ENCODE results near the gene ACTRT2.

Gene ACTRT2

DNA sequence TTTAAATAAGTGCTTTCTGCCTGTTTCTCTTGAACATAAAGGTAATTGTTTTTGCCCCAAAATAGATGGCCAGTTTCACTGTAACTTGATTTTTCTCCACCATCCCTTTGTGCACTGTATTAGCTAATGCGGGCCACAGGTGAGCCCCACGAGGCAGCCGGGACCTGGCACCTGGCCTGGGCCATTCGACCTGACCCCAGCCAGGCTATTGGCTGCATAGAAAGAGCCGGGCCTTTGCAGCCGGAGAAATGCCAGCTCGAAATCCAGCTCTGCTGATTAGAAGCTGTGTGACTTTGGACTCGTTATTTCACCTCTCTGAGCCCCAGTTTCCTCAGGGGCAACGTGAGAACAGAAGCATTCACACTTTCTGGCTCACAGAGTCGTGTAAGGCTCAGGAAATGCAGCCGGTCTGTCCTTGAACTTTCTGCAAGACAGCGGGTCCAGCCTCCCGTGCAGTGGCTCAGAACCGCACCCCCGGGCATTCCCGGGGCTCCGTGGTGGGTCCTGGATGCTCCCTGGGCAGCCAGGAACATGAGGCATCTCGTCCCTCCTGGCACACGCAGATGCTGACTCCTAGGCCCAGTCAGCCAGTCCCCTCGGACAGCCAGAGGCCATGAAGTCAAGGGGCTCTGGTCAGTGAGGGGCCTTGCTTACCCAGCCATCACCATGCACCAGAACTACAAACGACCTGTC, 37.4 kb upstream of the ACTRT2 start:
- no peak for DNase-seq (ENCODE audit: low read depth in 2 of 2)

DNA sequence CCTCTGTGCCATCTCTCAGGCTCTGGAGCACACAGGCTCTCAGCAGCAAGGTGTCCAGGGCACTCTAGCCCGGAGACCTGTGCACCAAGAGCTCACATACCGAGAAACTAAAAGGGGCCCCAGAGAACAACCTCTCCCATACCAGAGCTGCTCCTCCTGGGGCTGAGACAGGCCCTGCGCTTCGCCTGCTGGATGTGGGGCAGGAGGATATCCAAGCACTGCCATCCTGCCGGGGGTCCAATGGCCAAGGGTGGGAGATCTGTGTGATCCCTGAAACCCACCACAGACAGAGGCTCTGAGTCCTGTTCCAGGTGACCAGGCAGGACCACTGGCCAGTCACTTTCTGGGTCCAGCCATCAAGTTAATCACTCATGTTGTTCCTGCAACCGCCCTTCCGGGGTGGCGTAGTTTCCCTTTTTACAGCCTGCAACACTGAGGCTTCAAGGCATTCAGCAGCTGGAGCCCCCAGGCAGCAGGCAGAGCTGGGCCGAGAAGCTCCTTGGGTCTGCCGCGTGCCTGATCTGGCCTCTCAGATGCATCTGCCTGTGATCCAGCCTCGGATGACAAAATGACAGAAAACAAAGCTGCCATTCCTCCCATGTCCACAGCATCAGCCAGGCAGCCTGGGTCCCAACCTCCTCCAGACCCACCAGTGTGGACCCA, 36.7 kb upstream of the ACTRT2 start:
- no peak for DNase-seq (ENCODE audit: low read depth in 2 of 2)

DNA sequence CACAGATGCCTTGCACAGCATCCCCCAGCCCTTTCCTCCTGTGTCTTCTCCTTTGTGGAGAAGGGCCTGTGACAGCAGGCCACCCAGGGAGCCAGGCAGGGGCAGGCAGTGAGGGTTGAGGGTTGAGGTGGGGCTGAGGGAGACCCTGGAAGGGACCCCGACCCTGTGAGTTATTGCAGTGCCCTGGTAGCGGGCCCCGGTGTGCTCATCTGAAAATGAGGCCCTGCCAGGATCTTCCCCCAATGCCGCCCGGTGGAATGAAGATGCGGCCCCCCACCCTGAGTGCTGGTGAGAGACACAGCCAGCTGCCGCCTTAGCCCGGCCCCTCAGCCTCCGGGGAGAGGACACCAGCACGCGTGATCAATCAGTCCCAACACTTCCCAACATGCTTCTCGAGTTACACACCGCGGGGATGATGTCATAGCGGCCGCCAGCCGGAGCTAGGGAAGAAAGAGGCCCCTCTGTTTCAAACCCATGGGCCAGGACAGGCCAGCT, 36.2 kb upstream of the ACTRT2 start:
- no peak for DNase-seq (ENCODE audit: low read depth in 2 of 2)

DNA sequence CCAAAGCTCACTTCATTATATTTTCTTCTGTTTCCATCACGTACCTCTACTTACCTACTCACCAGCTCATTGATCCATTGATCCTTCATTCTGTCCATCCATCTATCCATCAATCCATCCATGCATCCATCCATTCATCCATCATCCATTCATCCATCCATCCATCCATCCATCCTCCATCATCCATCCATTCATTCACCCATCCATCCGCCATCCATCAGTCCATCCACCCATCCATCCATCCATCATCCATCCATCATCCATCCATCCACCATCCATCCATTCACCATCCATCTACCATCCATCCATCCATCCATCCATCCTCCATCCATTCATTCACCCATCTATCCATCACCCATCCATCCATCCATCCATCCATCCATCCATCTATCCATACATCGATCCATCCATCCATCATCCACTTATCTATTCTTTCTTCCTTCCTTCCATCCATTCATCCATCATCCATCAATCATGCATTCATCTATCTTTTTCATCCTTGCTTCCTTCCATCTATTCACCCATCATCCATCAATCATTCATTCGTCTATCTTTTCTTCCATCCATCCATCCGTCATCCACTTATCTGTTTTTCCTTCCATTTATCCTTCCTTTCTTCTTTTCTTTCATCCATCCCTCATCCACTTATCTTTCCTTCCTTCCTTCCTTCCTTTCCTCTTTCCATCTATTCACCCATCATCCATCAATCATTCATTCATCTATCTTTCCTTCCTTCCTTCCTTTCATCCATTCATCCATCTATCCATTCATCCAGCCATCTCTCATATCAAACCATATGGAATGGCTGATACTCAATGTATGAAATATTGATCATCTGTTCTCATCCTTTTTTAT, 35.3 kb upstream of the ACTRT2 start:
- DNase-seq (ENCODE audit: low read depth in 2 of 2), result no peak

DNA sequence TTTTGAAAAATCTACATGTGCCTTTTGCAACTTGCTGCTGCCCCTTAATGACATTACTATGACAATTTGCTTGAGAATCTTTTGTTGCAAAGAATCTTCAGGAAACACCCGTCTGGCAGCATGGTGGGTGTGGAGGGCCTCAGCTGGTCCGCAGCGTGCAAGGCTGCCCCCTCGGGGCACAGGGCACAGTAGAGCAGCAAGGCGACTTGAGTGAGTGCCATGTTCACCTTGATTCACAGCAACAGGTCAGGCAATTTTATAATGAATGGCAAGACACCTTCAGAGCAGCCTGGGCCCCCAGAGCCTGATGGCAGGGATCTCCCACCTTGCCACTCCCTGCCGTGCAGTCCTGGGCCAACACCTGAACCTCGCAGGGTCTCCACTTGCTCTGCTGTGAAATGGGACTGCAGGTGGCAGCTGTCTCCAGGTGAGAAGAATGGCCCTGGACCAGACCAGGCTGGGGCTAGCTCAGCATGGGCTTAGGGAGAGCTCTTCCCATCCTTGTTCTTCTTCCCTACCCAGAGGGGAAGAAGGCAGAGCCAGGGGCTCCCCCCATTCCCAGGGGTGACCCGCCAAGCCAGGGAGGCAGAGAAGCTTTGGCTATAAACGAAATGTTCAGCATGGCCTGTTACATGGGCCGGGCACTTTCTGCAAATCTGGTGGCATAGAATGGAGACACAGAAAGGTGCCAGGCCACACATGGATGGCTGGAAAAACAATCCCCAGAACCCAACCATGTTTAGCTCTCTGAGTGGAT, 34.5 kb upstream of the ACTRT2 start:
- no peak for DNase-seq (ENCODE audit: low read depth in 2 of 2)

DNA sequence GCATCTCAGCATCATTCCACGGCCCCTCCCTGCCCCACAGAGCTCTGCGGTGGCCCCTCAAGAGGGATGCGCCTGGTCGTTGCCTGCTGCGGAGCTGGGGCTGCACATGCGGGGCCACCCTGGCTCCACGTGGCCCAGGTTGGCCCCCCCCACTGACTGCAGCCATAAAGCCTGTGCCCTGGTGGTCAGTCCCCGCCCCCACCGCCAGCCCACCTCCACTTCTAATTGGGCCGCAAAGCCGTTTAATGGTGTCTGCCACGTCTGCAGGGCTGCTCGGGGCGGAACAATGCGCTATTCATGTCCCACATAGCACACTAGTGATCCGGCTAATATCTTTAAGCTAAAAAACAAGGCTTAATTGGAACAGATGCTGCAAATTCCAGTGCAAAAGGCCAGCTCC, 33.5 kb upstream of the ACTRT2 start:
- no peak for DNase-seq (ENCODE audit: low read depth in 2 of 2)

DNA sequence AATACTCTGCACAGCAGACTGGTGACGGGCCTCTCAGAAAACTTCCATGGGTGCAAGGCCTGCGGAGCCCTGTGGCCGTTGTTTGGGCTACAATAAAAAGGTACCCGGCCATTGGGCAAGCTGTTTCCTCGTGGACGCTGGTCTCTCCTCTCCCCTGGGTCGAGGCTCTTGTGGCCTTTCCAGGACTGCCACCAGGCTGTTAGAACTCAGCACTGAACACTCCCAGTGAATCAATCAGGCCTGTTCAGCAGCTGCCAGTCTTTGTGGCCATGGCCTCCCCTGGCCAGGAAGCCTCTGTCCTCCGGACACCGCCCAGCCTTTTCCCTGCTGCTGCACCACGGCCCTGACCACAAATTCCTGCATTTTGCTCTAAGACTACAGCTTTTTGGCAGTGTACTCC, 33.0 kb upstream of the ACTRT2 start:
- no peak for DNase-seq (ENCODE audit: low read depth in 2 of 2)

DNA sequence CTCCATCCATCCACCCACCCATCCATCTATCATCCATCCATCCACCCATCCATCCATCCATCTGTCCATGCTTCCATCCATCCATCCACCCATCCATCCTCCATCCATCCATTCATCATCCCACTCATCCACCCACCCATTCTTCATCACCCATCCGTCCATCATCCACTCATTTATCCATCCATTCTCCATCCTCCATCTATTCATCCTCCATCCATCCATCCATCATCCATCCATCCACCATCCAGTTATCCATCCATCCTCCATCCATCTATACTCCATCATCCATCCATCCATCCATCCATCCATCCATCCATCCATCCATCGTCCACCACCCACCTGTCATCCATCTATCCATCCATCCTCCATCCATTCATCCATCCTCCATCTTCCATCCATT, 32.1 kb upstream of the ACTRT2 start:
- no peak for DNase-seq (ENCODE audit: low read depth in 2 of 2)

DNA sequence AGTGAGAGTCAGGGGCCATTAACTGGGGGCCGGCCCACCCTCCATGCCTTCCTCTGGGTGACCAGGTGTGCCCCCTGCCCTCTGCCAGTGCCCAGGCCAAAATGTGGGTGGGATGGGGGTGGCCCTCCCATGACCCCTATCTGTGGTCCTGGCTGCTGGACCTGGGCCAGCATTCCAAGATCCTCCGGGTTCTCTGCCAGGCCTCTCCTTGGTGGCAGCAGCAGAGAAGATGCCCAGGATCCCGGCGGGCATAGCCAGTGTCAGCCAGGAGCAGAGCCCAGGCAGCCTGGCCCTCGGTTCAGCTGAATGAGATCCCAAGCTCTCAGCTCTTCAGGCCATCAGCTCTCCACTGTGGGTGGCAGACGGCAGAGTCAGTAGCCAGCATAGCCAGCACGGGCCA, 31.3 kb upstream of the ACTRT2 start:
- DNase-seq (ENCODE audit: low read depth in 2 of 2), result no peak

DNA sequence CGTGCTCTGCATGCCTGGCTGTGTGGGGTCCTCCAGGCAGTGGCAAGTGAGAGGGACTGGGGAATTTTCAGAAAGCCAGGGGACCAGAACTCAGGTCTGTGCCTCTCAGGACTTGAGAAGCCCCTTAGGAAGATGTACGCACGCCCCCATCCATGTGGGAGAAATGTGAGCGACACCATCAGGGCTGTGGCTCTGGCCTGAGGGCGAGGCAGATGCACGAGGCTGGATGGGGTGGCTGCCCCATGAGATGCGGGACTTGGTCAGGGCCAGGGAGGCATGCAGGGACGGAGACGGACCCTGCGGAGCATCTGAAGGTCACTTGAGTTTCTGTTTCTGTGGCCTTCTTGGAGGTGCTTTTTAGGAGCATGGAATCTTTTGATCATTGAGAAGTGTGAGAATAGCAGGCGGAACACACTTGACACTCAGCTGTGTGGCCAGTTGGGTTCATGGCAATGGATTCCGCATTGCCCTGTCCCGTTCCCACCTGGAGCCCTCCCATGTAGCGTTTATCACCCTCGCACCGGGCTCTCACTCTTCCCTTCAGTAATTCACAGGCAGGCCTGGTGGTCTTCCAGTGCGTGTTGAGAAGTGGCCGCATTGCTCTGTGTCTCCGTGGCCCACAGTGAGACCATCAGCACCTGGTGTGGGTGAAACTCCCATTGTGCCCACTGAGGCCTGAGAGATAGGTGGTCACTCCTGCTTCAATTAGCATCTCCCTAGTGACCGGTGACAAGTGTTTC, 30.7 kb upstream of the ACTRT2 start:
- no peak for DNase-seq (ENCODE audit: low read depth in 2 of 2)

DNA sequence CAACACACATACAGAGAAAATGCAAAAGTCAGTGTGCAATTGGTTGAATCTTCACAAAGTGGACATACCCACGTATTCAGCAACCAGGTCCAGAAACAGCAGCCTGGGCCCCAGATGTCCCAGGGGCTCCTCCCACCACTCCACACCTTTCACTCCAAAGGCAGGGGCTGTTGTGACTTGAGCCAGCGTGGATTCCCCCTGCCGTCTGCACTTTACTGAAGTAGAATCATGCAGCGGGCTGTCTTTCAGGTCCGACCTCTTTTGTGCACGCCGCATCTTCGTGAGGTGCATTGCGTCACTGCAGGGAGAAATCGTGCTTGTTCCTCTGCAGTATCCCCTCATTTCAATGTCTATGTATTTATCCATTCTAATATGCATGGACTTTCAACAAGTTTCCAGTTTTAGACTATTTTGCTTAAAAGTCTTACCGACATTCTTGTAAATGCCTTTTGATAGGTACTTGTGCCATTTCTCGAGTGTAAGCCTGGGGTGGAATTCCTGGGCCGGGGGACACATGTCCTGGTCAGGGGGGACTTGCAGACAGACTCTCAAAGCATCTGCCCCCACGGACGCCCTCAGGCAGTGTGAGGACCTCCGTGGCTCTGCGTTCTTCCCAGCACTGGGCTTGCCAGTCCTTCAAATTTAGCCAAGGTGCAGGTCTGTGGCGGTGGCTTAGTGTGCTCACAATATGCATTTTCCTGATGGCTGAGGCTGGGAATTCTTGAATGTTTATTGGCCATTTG, 29.3 kb upstream of the ACTRT2 start:
- no peak for DNase-seq (ENCODE audit: low read depth in 2 of 2)

DNA sequence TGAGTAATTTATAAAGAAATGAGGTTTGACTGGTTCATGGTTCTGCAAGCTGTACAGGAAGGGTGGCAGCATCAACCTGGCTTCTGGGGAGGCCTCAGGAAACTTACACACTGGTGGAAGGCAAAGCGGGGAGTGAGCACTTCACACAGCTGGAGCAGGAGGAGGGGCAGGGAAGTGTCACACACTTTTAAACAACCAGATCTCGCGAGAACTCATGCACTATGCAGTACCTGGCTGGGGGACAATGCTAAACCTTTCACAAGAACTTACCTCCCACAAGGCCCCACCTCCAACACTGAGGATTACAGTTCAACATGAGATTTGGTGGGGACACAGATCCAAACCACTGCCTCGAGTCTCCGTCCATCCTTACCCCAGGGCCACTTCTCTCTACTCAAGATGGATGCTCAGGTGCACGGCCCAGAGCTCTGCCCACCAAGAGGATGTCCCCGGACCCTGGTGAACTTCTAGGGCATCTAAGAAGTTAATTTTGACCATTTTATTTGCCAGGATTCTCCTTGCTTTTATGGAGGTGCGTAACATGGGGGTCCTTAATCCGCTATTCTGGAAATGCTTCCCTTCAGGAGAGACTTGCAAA, 22.7 kb upstream of the ACTRT2 start:
- no peak for DNase-seq (ENCODE audit: low read depth in 2 of 2)

DNA sequence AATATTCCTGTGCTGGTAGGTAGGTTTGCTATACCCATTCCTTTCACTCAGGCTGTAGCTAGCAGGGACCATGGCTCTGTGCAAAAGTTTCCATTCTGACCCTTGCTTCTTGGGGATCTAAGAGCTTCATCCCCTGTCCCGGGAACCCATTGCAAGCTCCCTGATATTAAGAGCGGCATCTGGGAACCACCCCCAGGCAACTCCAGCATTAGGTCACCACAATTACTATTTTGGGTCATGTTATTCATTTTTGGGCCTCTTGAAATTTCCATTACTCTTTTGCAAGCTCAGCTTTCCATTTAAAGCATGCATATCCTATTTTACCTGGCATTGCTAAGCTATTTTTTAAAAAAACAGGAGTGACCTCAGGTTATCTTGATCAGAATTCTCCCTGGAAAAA, 22.1 kb upstream of the ACTRT2 start:
- DNase-seq (ENCODE audit: low read depth in 2 of 2), result no peak

DNA sequence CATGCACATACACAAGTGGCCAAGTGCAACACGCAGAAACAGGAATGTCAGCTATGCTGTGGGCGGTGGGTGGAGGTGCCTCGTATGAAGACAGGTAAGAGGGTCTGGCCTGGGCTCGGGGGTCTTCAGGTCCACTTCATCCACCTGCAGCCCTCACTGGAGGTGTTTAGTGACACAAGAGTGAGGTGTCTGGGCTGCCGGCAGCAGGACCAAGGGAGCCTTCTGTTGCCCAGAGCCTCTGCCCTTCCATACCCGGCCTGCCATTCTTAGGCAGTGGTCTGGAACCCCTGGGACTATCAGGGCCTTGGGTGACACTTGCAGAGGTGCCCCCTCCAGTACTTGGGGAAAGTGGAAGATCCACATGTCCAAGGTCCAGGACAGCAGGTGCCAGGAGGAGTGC, 21.7 kb upstream of the ACTRT2 start:
- DNase-seq (ENCODE audit: low read depth in 2 of 2), result no peak

DNA sequence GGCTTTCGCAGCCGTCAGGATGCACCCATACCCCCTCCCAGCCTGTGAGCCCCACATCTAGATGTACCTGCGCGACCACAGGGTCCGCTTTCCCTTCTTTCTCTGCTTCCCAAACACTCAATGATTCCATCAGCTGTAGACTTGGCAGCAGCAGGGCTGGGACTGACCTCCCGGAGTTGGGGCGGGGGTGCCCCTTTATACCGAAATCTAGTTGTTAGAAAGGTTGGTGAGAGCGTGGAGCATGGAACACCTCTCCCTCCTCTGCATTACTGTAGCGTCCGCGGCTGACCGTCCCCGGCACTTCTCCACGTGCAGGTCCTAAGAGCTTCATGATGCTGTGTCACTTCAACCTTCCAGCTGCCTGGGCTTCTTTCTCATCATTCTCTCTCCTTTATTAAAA, 21.1 kb upstream of the ACTRT2 start:
- DNase-seq (ENCODE audit: low read depth in 2 of 2), result no peak

DNA sequence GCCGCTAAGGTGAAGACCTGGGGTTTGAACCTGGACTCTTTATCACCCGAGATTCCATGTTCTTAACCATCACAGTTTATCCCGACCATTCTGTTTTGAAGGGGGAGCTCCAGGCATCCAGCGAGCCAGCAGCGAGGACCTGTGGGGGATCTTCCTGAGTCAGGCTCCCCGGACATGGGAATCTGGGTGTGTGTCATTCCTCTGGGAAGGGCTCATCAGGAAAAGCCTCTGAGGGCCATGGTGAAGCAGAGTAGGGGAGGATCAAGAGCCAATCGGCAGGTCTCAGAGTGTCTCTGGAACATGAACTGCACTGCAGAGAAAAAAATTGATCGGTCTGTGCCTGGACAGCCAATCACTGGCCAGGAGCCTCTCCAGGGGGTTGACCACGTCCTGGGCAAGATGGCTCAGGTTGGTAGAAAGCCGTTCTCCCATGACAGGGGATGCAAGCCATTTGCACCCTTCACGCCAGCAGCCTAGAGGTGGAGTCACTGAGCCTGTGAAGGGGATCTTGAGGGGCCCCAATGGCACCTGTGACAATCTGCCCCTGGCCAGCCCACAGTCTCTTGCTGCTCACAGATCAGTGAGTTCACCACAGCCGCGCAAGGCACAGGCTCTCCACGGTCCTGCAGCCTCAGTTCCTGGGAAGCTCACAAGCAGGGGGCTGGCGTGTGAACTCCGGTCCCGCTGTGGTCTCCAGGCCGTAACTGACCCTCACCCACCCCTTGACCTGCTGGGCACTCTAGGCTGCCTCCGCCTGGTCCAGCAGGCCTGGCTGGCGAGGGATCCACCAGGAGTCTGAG, 20.4 kb upstream of the ACTRT2 start:
- DNase-seq (ENCODE audit: low read depth in 2 of 2), result no peak

DNA sequence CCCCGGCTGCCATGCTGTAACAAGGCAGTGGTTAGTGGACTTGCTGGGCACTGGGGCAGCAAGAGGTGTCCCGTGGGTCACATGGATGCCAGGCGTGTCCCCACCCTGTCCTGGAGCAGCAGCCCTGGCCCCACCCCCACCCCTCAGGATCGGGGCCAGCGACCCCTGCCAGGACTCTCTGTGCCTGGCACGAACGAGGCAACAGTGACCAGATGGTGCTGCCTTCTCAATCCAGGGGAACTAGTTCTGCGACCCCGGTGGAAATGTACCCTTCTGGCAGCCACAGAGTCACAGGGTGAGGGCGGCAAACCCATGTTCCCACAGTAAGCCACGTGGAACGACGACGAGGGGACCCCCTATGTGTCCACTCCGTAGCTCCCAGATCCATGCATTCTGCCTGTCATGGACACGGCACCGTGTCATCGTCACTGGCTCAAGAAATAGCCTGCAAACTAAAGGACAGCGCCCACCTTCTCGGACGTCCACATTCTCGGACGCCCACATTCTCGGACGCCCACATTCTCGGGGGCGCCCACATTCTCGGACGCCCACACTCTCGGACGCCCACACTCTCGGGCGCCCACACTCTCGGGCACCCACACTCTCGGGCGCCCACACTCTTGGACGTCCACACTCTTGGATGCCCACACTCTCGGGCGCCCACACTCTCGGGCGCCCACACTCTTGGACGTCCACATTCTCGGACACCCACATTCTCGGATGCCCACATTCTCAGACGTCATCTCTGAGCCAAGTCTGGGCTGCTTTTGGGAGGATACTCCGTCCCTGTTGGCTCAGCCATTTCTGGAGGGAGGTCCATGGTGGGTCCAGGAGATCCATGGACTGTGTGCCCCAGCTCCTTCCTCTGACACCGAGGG, 19.6 kb upstream of the ACTRT2 start:
- no peak for DNase-seq (ENCODE audit: low read depth in 2 of 2)

DNA sequence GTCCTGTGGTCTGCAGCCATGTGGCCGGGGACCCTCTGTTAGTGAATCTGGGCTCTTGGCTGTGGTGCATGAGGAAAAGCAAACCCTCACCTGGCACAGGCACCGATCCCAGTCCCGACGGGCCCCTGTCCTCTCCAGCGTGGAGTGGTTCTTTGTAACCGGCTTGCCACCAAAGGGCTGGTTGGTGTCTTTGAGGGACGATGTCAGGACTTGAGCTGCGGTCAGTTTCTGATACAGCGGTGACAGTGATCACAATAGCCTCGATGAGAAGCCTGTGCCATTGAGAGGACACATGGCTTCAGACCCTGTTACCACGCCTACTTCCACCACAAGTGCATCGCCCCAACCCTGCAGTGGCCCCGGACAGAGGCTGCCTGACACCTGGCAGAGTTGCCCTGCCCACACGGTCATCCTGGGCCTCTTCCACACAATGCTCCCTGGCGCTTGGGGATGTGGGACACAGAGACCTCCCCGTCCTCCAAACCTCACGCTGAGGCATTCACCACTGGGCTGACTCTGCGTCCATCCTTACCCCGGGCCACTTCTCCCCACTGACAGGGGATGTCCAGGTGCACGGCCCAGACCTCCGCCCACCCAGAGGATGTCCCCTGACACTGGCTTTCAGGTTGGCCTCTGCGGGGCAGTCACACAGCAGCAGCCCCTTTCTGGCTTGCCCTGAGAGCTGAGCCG, 18.8 kb upstream of the ACTRT2 start:
- DNase-seq (ENCODE audit: low read depth in 2 of 2), result no peak

Measured in stimulated activated CD4-positive, alpha-beta T cell treated with anti-CD3 and anti-CD28 coated beads, Interleukin-4, amount 100 ng/mL, for 48 hours (primary cell).